GM12891 (cell line): ENCODE data around the gene ZNF226.

Source experiments
- PAX5 ChIP-seq: IDR thresholded peaks from 2 replicates; pipeline ENCODE4 v1.6.1; 2011; ENCODE audit warnings: low read length, moderate library complexity, mild to moderate bottlenecking; ENCODE audit not compliant: insufficient read depth, severe bottlenecking
- POLR2A ChIP-seq: IDR thresholded peaks from 2 replicates; pipeline ENCODE4 v1.6.1; 2011; ENCODE audit warnings: low read depth, low read length, control low read depth
- POLR2AphosphoS5 ChIP-seq: IDR thresholded peaks from 2 replicates; pipeline ENCODE4 v1.6.1; 2011; ENCODE audit warnings: low read depth, low read length, control low read depth

- TF ChIP-seq POLR2A (no peak), PAX5 (no peak), POLR2AphosphoS5 (no peak)
Observed at GRCh38 chr19:44151491-44151890, 13.4 kb upstream of the ZNF226 start.
